Cardiac fibroblast (primary cell): Measurements from ENCODE around the gene UBE2D2.

Source experiments
- DNase-seq, 2 donors: peaks; one replicate each; pipeline versions ENCODE4 v3.0.0 to v3.0.0-alpha.2; 2010; ENCODE audit warnings: low read depth in 2 of 2
- H3K4me3 ChIP-seq, 2 donors: replicated peaks in 1 of 2; 1 replicate in 1 of 2; 2 replicates in 1 of 2; pipeline ENCODE4 v1.5.1; 2011; ENCODE audit warnings: low read depth in 2 of 2, low read length in 2 of 2, mild to moderate bottlenecking in 2 of 2, moderate library complexity in 1 of 2
- TF ChIP-seq, protein P1 (sequence below): IDR thresholded peaks from one replicate; pipeline ENCODE4 v1.5.1; 2011; ENCODE audit warnings: low read depth, mild to moderate bottlenecking, low read length, inconsistent platforms

Gene UBE2D2

DNA sequence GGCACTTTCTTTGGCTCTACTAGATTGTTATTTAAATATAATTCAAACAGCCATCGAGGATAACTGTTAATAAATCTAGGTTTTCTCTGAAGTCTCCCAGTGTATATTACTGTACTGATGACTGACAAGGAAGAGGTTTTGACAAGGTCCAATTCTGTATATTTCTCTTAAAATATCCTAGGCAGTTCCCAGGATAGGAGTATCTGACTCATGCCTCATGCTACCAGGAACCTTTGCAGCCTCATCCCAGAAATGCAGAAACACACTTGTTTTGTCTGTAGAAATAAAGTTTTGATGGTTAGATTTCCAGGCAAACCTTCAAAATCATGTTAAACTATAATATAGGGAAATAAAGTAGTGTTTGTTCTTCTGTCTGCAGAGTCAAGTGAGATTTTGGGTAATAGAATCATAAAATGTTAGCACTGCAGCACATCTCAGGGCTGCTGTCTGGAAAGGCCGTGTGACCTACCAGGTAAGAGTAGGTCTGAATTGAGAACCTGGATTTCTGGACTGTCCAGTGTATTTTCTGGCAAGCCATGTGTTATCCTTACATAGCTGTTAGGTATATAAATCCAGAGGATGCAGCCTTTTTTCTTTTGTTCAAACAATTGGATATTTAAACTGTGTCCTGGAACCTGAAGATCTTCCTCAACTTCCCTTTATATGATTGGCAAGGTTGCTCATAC is 8.3 kb downstream of the UBE2D2 start:
- H3K4me3 ChIP-seq, result no peak overlapping the region
- DNase-seq, result peak in 1 of 2 donors; percentile 20
- TF ChIP-seq, protein P1, sequence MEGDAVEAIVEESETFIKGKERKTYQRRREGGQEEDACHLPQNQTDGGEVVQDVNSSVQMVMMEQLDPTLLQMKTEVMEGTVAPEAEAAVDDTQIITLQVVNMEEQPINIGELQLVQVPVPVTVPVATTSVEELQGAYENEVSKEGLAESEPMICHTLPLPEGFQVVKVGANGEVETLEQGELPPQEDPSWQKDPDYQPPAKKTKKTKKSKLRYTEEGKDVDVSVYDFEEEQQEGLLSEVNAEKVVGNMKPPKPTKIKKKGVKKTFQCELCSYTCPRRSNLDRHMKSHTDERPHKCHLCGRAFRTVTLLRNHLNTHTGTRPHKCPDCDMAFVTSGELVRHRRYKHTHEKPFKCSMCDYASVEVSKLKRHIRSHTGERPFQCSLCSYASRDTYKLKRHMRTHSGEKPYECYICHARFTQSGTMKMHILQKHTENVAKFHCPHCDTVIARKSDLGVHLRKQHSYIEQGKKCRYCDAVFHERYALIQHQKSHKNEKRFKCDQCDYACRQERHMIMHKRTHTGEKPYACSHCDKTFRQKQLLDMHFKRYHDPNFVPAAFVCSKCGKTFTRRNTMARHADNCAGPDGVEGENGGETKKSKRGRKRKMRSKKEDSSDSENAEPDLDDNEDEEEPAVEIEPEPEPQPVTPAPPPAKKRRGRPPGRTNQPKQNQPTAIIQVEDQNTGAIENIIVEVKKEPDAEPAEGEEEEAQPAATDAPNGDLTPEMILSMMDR, result no peak

DNA sequence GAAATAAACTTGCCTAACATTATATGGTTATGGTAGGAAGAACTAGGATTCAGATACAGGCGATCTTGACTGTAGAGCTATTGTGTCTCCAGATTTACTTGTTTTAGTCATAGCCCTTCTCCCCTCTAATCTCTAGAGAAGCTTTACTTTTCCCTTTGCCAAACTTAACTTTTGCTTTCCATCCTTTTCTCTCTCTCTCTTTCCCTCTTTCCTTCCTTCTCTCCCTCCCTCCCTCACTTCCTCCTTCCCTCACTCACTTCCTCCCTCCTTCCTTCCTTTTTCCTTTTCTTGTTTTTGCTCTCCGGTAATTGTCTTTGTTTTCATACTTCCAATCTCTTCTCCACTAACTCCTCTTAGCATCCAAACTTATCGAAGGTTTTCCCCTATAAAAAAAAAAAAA is 10.4 kb downstream of the UBE2D2 start:
- no peak overlapping the region for H3K4me3 ChIP-seq
- DNase-seq, result no peak
- TF ChIP-seq, protein P1, result no peak

DNA sequence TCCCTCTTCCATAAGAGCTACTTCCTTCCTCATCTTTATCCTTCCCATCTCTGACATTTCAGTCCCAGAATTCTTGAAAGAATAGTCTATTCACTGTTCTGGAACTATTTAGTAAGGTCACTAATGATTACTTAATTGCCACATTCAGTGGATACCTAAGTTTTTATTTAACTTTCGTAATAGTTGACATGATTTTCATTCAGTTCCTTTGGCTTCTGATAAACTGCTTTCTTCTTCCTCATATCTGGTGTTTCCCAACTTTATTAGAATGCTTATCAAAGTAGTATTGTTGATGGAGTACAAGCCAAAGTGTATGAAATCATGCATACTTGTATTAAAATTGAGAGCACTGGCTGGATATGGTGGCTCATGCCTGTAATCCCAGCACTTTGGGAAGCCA is 10.8 kb downstream of the UBE2D2 start:
- TF ChIP-seq, protein P1, result no peak
- H3K4me3 ChIP-seq, result no peak overlapping the region
- DNase-seq, result peak in 1 of 2 donors; percentile 16

DNA sequence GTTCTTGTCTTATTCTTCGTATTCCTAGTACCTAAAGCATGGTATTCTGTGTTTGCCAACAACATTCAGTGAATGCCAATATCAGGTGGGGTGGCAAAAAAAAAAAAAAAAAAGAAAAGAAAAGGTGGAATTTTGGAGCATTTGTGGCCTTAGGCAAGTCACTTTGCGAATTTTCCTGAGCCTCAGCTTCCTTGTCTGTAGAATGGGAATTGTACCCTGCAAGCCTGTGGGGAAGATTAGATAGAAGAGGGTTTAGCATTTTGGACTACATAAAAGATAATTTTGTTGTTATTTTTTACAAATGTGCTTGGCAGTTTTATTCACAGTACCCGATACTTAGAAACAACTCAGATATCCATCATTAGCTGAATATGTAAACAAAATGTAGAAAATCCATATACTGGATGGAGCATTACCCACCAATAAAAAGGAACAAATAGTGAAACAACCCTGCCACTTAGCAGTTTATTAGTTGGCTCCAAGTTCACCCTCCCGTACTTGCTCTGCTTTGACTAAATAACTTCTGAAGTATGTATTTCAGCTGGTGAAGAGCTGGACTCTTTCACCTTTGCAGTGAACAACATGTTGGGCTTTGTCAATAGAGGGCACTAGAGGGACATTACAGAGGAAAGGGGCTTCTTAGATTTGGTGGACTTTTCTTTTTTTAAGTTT is 13.6 kb downstream of the UBE2D2 start:
- TF ChIP-seq, protein P1, result peak; percentile 73
- DNase-seq, result peak; percentile 59 to 61

DNA sequence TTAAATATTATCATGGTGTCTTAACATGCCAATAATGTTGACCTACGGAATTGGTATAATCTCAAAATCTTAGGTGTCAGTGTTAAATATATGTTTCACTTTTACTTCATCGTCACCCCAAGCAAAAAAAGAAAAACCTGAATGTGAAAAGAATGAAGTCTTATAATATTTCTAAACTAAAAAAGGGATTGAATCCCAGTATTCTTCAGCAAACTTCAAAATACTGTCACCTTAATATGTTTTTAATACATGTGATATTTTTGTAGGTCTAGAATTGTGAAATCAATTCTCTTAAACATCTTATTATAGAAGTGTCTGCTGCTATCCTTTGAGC is 14.1 kb downstream of the UBE2D2 start:
- DNase-seq, result no peak
- TF ChIP-seq, protein P1, result no peak

More for the DNA sequence above, 13.6 kb downstream of the UBE2D2 start:
- no peak overlapping the region for H3K4me3 ChIP-seq

DNA sequence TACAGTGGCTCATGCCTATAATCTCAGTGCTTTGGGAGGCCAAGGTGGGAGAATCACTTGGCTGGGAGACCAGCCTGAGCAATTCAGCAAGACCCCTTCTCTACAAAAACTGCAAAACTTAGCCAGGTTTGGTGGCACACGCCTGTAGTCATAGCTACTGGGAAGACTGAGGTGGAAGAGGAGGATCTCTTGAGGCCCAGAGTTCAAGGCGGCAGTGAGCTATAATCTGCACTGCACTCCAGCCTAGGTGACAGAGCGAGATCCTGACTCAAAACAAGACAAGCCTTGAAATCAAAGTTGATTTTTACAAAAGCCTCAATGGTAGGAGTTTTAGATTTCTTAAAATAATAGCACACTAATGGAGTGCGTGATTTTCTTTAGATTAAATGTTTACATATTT is 14.6 kb downstream of the UBE2D2 start:
- TF ChIP-seq, protein P1, result no peak
- DNase-seq, result no peak

More for the DNA sequence above, 14.1 kb downstream of the UBE2D2 start:
- H3K4me3 ChIP-seq, result no peak overlapping the region

More for the DNA sequence above, 14.6 kb downstream of the UBE2D2 start:
- H3K4me3 ChIP-seq, result no peak overlapping the region
